HG03457 (cell line): Measurements from ENCODE around the gene CLEC7A.

Source experiments
- ATAC-seq: cut with Tn5 transposase; IDR thresholded peaks from one replicate; pipeline ENCODE4 v1.9.1; 2021; ENCODE audit warnings: moderate number of reproducible peaks; ENCODE audit not compliant: unreplicated experiment

CLEC7A gene

GRCh38 chr12:10142976-10143589 lies 13.1 kb upstream of the CLEC7A start:
- ATAC-seq = no peak

GRCh38 chr12:10140001-10140400 lies 10.0 kb upstream of the CLEC7A start:
- no peak for ATAC-seq

GRCh38 chr12:10136637-10137205 lies 6.7 kb upstream of the CLEC7A start:
- no peak for ATAC-seq

GRCh38 chr12:10135126-10135525 lies 5.1 kb upstream of the CLEC7A start:
- ATAC-seq = no peak

- no peak for ATAC-seq
Observed at GRCh38 chr12:10132850-10133370, 2.9 kb upstream of the CLEC7A start.

- ATAC-seq = no peak
Observed at GRCh38 chr12:10131111-10131690, 1.2 kb upstream of the CLEC7A start.

GRCh38 chr12:10128687-10129086 lies 1.3 kb downstream of the CLEC7A start:
- ATAC-seq = no peak

- no peak for ATAC-seq
Observed at GRCh38 chr12:10126413-10126812, 3.6 kb downstream of the CLEC7A start.

- ATAC-seq = no peak
Observed at GRCh38 chr12:10122689-10123088, 7.3 kb downstream of the CLEC7A start.

- no peak for ATAC-seq
Observed at GRCh38 chr12:10121278-10121677, 8.7 kb downstream of the CLEC7A start.

GRCh38 chr12:10119066-10119465 lies 10.9 kb downstream of the CLEC7A start:
- ATAC-seq = no peak

GRCh38 chr12:10115890-10116289 lies 14.1 kb downstream of the CLEC7A start:
- no peak for ATAC-seq

- ATAC-seq = no peak
Observed at GRCh38 chr12:10115311-10115710, 14.7 kb downstream of the CLEC7A start.

GRCh38 chr12:10113920-10114319 lies 16.1 kb downstream of the CLEC7A start:
- no peak for ATAC-seq

GRCh38 chr12:10113075-10113474 lies 16.9 kb downstream of the CLEC7A start:
- no peak for ATAC-seq

GRCh38 chr12:10111451-10111850 lies 18.5 kb downstream of the CLEC7A start:
- ATAC-seq = no peak

GRCh38 chr12:10110256-10110844 lies 19.6 kb downstream of the CLEC7A start:
- ATAC-seq = no peak

GRCh38 chr12:10102322-10102721 lies 27.7 kb downstream of the CLEC7A start:
- no peak for ATAC-seq

GRCh38 chr12:10101648-10102220 lies 28.3 kb downstream of the CLEC7A start:
- ATAC-seq = no peak

- no peak for ATAC-seq
Observed at GRCh38 chr12:10101042-10101579, 28.9 kb downstream of the CLEC7A start.

- ATAC-seq = no peak
Observed at GRCh38 chr12:10098791-10099190, 31.2 kb downstream of the CLEC7A start, which contains the start of gene CLEC1A. CLEC1A (minus strand) TSS chr12:10098985; CDS start chr12:10098922, 63 bp downstream.
